ENCODE data around the gene STK32C.

GRCh38 chr10:132175907-132176581 is 131.7 kb downstream of the STK32C start:
- TF ChIP-seq CTCF (IDR thresholded peaks at IDR 0.05) (no peak), EZH2 (IDR thresholded peaks at IDR 0.05; ENCODE audit: borderline replicate concordance, insufficient read depth, low read depth, low read length, poor library complexity, severe bottlenecking) (no peak)

All from B cell (primary cell).